Mammary epithelial cell (primary cell): ENCODE data around the gene CFAP298.

Experiments used
- EZH2 ChIP-seq: IDR thresholded peaks from 2 replicates; pipeline ENCODE4 v1.6.1; 2012; ENCODE audit warnings: low read length, inconsistent platforms, borderline replicate concordance
- TF ChIP-seq, protein P1 (sequence below), 2 donors: IDR thresholded peaks in 1 of 2; conservative IDR thresholded peaks in 1 of 2; 2 replicates each; pipeline ENCODE4 v1.5.1; 2011 to 2012; ENCODE audit warnings: inconsistent platforms in 2 of 2, low read length in 2 of 2, mild to moderate bottlenecking in 2 of 2, control low read depth in 1 of 2, low read depth in 1 of 2; ENCODE audit not compliant: insufficient read depth in 1 of 2; ENCODE audit errors: extremely low read depth in 1 of 2

DNA sequence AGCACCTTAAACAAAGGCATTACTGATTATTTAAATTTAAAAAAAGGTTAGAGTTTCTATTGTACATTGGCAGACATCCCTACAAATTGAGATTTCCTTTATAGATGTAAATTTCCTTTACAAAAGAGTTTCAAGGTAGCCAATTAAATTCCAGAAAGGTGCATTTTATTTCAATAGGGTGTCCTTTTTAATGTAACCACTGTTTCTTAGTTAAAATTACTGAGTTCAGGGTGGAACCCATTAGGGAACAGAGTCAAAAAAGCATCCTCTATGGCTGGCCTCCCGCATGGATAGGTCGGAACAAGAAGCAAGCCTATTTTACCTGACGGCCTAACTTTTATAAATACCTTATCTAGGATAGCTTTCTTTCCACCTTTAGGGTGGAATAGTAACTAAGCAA lies 51.3 kb downstream of the CFAP298 start:
- TF ChIP-seq, protein P1, sequence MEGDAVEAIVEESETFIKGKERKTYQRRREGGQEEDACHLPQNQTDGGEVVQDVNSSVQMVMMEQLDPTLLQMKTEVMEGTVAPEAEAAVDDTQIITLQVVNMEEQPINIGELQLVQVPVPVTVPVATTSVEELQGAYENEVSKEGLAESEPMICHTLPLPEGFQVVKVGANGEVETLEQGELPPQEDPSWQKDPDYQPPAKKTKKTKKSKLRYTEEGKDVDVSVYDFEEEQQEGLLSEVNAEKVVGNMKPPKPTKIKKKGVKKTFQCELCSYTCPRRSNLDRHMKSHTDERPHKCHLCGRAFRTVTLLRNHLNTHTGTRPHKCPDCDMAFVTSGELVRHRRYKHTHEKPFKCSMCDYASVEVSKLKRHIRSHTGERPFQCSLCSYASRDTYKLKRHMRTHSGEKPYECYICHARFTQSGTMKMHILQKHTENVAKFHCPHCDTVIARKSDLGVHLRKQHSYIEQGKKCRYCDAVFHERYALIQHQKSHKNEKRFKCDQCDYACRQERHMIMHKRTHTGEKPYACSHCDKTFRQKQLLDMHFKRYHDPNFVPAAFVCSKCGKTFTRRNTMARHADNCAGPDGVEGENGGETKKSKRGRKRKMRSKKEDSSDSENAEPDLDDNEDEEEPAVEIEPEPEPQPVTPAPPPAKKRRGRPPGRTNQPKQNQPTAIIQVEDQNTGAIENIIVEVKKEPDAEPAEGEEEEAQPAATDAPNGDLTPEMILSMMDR (conservative IDR thresholded peaks at IDR 0.05 in 1 of 2, IDR thresholded peaks at IDR 0.05 in 1 of 2; ENCODE audit: extremely low read depth in 1 of 2, insufficient read depth in 1 of 2, low read depth in 1 of 2, low read length in 2 of 2): no peak
- TF ChIP-seq EZH2: no peak
